Loucy (cell line): ENCODE measurements around the gene GAPT.

Experiments
- CTCF ChIP-seq: fragments of 200-600 bp; sonication (generic); conservative IDR thresholded peaks from 2 replicates; pipeline ENCODE4 v1.5.1; 2014; ENCODE audit warnings: mild to moderate bottlenecking, antibody characterized with exemption, low read length
- EZH2phosphoT487 ChIP-seq: fragments of 200-600 bp; IDR thresholded peaks from 2 replicates; pipeline ENCODE4 v1.6.1; 2018; ENCODE audit warnings: antibody characterized with exemption, mild to moderate bottlenecking, moderate library complexity, borderline replicate concordance

- TF ChIP-seq CTCF (no peak), EZH2phosphoT487 (no peak)
Observed at GRCh38 chr5:58466939-58467338, 24.3 kb upstream of the GAPT start.
